ENCODE measurements around the gene MT1E. TPM values are rescaled to one million over a fixed set of nuclear protein-coding genes. Genes with fewer than 3 reads are reported as not detected.
A peak's percentile ranks its signal among the peaks of the same experiment; 100 is the strongest.

MT1E gene
- total RNA-seq, 1 donor from 2014 or later, result 158 TPM

GRCh38 chr16:56604966-56605365 is 20.6 kb upstream of the MT1E start:
- no peak overlapping the region for H3K4me3 ChIP-seq
- no peak for ATAC-seq
- TF ChIP-seq CTCF (IDR thresholded peaks at IDR 0.05), result no peak
- intact Hi-C loops (cut with DNase I), result no loop called here
- H3K4me1 ChIP-seq, result peaks cover 34% of the 10 kb centered on the region
- H3K36me3 ChIP-seq, result no peaks in the 10 kb centered on the region
- no peaks in the 10 kb centered on the region for H3K27me3 ChIP-seq (ENCODE audit: low read depth)
- no peaks in the 10 kb centered on the region for H3K9me3 ChIP-seq
- peak overlapping the region; percentile 96 for H3K27ac ChIP-seq
- DNase-seq, result no peak

DNA sequence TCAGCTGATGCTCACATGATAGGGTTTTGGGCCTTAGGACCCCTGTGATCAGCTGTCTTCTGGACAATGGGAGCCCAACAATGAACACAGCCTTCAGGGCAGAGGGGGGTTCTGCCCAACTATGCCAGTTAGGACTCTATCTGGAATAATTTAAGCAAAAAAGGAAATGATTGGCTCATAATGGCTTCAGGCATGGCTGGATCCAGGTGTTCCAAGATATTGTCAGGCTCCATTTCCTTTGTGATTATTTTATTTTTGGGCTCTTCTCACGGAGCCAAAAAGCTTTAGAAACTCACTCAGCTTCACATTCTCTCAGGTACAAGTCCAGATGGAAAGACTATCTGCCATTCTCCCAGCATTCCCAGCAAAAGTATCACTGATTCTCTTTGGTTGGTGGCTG is 20.1 kb upstream of the MT1E start:
- DNase-seq (no peak), ATAC-seq (no peak)
- Histone ChIP-seq H3K27ac (peak overlapping the region; percentile 96), H3K27me3 (ENCODE audit: low read depth) (no peaks in the 10 kb centered on the region), H3K9me3 (no peaks in the 10 kb centered on the region), H3K4me3 (no peak overlapping the region), H3K4me1 (peaks cover 39% of the 10 kb centered on the region), H3K36me3 (no peaks in the 10 kb centered on the region)
- no peak for TF ChIP-seq CTCF (IDR thresholded peaks at IDR 0.05)
- intact Hi-C loops (cut with DNase I), result no loop called here

DNA sequence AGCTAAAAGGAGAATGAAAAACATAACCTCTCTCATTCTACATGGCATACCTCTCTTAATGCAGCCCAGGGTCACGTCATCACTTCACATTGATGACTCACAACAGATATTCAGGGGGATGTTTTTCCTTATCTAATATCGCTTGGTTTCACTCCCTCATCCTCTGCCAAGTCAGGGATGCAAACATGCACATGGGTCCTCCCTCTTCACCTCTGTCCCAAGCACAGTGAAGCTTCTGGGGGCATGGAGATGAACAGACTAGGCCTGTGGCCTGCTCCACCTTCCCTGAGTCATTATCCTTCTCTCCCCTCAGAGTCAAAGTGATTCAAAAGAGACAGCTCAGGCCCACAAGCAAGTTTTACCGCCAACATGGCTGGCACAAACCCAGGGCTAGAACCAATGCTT is 19.5 kb upstream of the MT1E start:
- peak overlapping the region; percentile 96 for H3K27ac ChIP-seq
- TF ChIP-seq CTCF (IDR thresholded peaks at IDR 0.05), result no peak
- H3K4me1 ChIP-seq, result peaks cover 45% of the 10 kb centered on the region
- H3K27me3 ChIP-seq (ENCODE audit: low read depth), result no peaks in the 10 kb centered on the region
- intact Hi-C loops (cut with DNase I), result no loop called here
- no peak for DNase-seq
- no peaks in the 10 kb centered on the region for H3K36me3 ChIP-seq
- H3K9me3 ChIP-seq, result no peaks in the 10 kb centered on the region
- no peak for ATAC-seq
- H3K4me3 ChIP-seq, result no peak overlapping the region

- Histone ChIP-seq H3K36me3 (no peaks in the 10 kb centered on the region), H3K27ac (peak overlapping the region; percentile 96), H3K27me3 (ENCODE audit: low read depth) (no peaks in the 10 kb centered on the region), H3K4me1 (peaks cover 51% of the 10 kb centered on the region), H3K4me3 (peak overlapping the region; percentile 12), H3K9me3 (no peaks in the 10 kb centered on the region)
- intact Hi-C loops (cut with DNase I), result no loop called here
- peak in 1 of 2 donors; percentile 0 for ATAC-seq
- no peak for DNase-seq
- TF ChIP-seq CTCF (IDR thresholded peaks at IDR 0.05), result no peak
Measured at GRCh38 chr16:56606476-56607108, 19.0 kb upstream of the MT1E start.

GRCh38 chr16:56607109-56607618 is 18.4 kb upstream of the MT1E start:
- TF ChIP-seq CTCF (IDR thresholded peaks at IDR 0.05), result no peak
- peak; percentile 56 for ATAC-seq
- peak; percentile 81 for DNase-seq
- Histone ChIP-seq H3K9me3 (no peaks in the 10 kb centered on the region), H3K27ac (peak overlapping the region; percentile 96), H3K27me3 (ENCODE audit: low read depth) (no peaks in the 10 kb centered on the region), H3K4me1 (peaks cover 55% of the 10 kb centered on the region), H3K4me3 (peak overlapping the region; percentile 72), H3K36me3 (no peaks in the 10 kb centered on the region)
- intact Hi-C loops (cut with DNase I), result no loop called here

All from lower lobe of right lung (tissue), 2 donors.